Right lobe of liver (tissue), 6 donors: ENCODE measurements around the gene TRMT5. TPM values are rescaled to one million over a fixed set of nuclear protein-coding genes. Genes with fewer than 3 reads are reported as not detected.

Source experiments
- ATAC-seq, 4 donors: fragments of 200-7000 bp; cut with Tn5 transposase; one replicate each; pipeline ENCODE4 v1.9.1; 2020; ENCODE audit warnings: mild to moderate bottlenecking in 4 of 4, moderate library complexity in 4 of 4
- DNase-seq, 3 donors: peaks; one replicate each; pipeline ENCODE4 v3.0.0-alpha.2; 2020
- H3K27ac ChIP-seq, 3 donors: fragments of 200-600 bp; one replicate each; pipeline ENCODE4 v1.8.0; 2022
- H3K27me3 ChIP-seq, 2 donors: fragments of 200-600 bp; one replicate each; pipeline ENCODE4 v1.8.0; 2022
- H3K36me3 ChIP-seq, 4 donors: fragments of 200-600 bp; sonication (generic) in 1 of 4; one replicate each; pipeline versions ENCODE4 v1.5.1 to v1.8.0; 2017 to 2022; ENCODE audit warnings: control low read depth in 1 of 4
- H3K4me1 ChIP-seq, 4 donors: fragments of 200-600 bp; sonication (generic) in 1 of 4; one replicate each; pipeline versions ENCODE4 v1.5.1 to v1.8.0; 2017 to 2022; ENCODE audit warnings: control low read depth in 1 of 4
- H3K4me3 ChIP-seq, 3 donors: fragments of 200-600 bp; one replicate each; pipeline ENCODE4 v1.8.0; 2022
- H3K9me3 ChIP-seq, 4 donors: fragments of 200-600 bp; sonication (generic) in 1 of 4; one replicate each; pipeline versions ENCODE4 v1.5.1 to v1.8.0; 2017 to 2022; ENCODE audit warnings: control low read depth in 1 of 4
- CTCF ChIP-seq, 4 donors: fragments of 200-600 bp in 3 of 4; fragments of 450-650 bp in 1 of 4; IDR thresholded peaks; one replicate each; pipeline versions ENCODE4 v1.5.1 to v1.8.0; 2016 to 2022; ENCODE audit warnings: antibody characterized with exemption in 4 of 4, mild to moderate bottlenecking in 2 of 4
- POLR2A ChIP-seq: fragments of 450-650 bp; IDR thresholded peaks from one replicate; pipeline ENCODE4 v1.6.1; 2017; ENCODE audit warnings: antibody characterized with exemption, mild to moderate bottlenecking
- WGBS: methylation state at CpG from one replicate; pipeline ENCODE4 v1.1.6; 2018; ENCODE audit warnings: low coverage, low lambda C conversion rate; ENCODE audit not compliant: insufficient coverage; ENCODE audit errors: missing lambda C conversion rate; 5-methylcytosine and 5-hydroxymethylcytosine counted together
- intact Hi-C, 2 donors: fragments of 100-400 bp; cut with DNase I; formaldehyde crosslinking; loops; one replicate each; pipeline versions ENCODE4 v1.11.2 to v1.14.1; 2022
- small RNA-seq, 2 experiments: library from RNA; depleted of rRNA; stranded (forward); fragments of <200 nt; gene quantifications; one replicate each; pipeline ENCODE3, GENCODE V24; 2016
- total RNA-seq, 6 experiments: library from RNA; depleted of rRNA in 2 of 6; stranded (reverse); fragments of >200 nt in 2 of 6; fragmentation: NEBNext Ultra II Directional in 3 of 6; extraction: Animal tissue kit (Norgen Biotek cat#: 25700) in 3 of 6; gene quantifications; one replicate each; pipeline versions ENCODE4 v1.1.0 to v1.2.4, GENCODE V29; 2016 to 2023
- donor health status: DM: no; HTN: yes; CAD: no.
- donor health status: DM: no; HTN: no; CAD: no.
- donor health status: DM: no; HTN: no; CAD: no.
- donor health status: DM: no; HTN: yes; CAD: no.
- donor health status: DM: no; HTN: yes; CAD: no.

TRMT5 gene
- total RNA-seq, 6 experiments from 2014 or later: 4.3 to 7.6 (median 5.5) TPM

- WGBS: 96% methylated on average over 3 of the region's 3 CpGs
- TF ChIP-seq CTCF (IDR thresholded peaks at IDR 0.05) (no peak), POLR2A (no peak)
- ATAC-seq (no peak), DNase-seq (no peak)
- no peaks in the 10 kb centered on the region for H3K4me1 ChIP-seq
- no peak overlapping the region for H3K4me3 ChIP-seq
- intact Hi-C loops: no loop called here
- H3K27me3 ChIP-seq: no peaks in the 10 kb centered on the region
- no peaks in the 10 kb centered on the region for H3K9me3 ChIP-seq
- peaks cover 0 to 2% (median 0%) of the 10 kb centered on the region in 4 donors for H3K36me3 ChIP-seq
- H3K27ac ChIP-seq: no peak overlapping the region
Observed at GRCh38 chr14:60926002-60926401, 54.9 kb downstream of the TRMT5 start.

- H3K4me3 ChIP-seq: no peak overlapping the region
- DNase-seq (no peak), ATAC-seq (no peak)
- TF ChIP-seq CTCF (IDR thresholded peaks at IDR 0.05) (no peak), POLR2A (no peak)
- H3K27me3 ChIP-seq: no peaks in the 10 kb centered on the region
- no peak overlapping the region for H3K27ac ChIP-seq
- H3K9me3 ChIP-seq: no peaks in the 10 kb centered on the region
- no peaks in the 10 kb centered on the region for H3K4me1 ChIP-seq
- intact Hi-C loops: no loop called here
- peaks cover 0 to 2% (median 0%) of the 10 kb centered on the region in 4 donors for H3K36me3 ChIP-seq
- WGBS: 76% methylated on average over 1 of the region's 1 CpG
Observed at GRCh38 chr14:60925286-60925685, 55.6 kb downstream of the TRMT5 start.

GRCh38 chr14:60922050-60922449 lies 58.8 kb downstream of the TRMT5 start:
- 93% methylated on average over 2 of the region's 2 CpGs for WGBS

More at GRCh38 chr14:60922050-60922449, 58.8 kb downstream of the TRMT5 start:
- ATAC-seq: no peak
- Histone ChIP-seq H3K36me3 (peaks cover 0 to 2% (median 0%) of the 10 kb centered on the region in 4 donors), H3K9me3 (no peaks in the 10 kb centered on the region), H3K4me3 (no peak overlapping the region), H3K27me3 (no peaks in the 10 kb centered on the region), H3K27ac (no peak overlapping the region), H3K4me1 (no peaks in the 10 kb centered on the region)
- TF ChIP-seq CTCF (IDR thresholded peaks at IDR 0.05) (no peak), POLR2A (no peak)
- DNase-seq: no peak
- intact Hi-C loops: no loop called here

Small RNA genes within 50 kb of the gene (small RNA-seq; reads per million reads assigned to genes)
- gene RNU6-398P: 0 reads per million in 2 experiments

Other genes starting within 250 kb of the TRMT5 start
- gene MNAT1, start 246.3 kb downstream of the TRMT5 start, total RNA-seq: 10 to 100 TPM; 10.5 to 15.2 (median 12.3) TPM
- gene SLC38A6, start 166 bp upstream of the TRMT5 start, total RNA-seq: 1 to 10 TPM; 3.5 to 6.8 (median 5.9) TPM